HG03439 (cell line): ENCODE measurements around the gene GTPBP1.

ENCODE experiments used
- ATAC-seq: cut with Tn5 transposase; IDR thresholded peaks from one replicate; pipeline ENCODE4 v1.9.1; 2021; ENCODE audit warnings: mild to moderate bottlenecking, moderate library complexity; ENCODE audit not compliant: unreplicated experiment

GTPBP1 gene

DNA sequence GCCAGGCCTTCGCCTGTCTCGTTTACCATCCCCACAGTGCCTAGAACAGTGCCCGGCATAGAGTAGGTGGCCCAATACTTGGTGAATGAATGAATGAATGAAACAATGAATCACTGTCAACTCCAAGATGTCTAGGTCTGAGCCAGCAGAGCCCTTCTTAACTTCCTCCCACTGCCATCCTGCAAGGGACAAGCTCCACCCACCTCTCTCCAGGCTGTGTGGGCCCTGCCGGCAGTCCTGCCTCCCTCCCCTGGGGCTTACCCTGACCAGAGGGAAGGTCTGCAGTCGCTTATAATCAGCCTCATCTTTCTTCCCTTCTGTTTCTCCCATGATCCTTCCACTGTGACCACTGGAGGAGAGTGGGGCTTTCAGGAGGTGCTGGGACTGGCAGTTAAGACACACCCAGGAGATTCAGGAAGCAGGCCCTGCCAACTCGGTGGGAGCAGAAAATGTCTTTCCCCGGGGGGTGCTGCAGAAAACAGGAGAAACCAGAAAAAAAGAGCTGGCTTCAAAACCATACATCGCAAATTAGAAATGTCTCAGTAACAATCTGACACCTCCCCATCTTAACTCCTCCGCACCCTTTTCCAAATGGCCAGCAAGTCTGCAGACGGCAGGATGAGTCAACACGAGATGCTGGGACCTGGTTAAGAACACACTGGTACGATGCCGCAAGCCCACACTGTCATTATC is 76.8 kb downstream of the GTPBP1 start:
- no peak for ATAC-seq
